ENCODE results near the gene TLR8. TPM values are rescaled to one million over a fixed set of nuclear protein-coding genes. Genes with fewer than 3 reads are reported as not detected.

The TLR8 gene
- total RNA-seq, 4 donors from 2014 or later, result 0.08 to 0.84 (median 0.52) TPM

DNA sequence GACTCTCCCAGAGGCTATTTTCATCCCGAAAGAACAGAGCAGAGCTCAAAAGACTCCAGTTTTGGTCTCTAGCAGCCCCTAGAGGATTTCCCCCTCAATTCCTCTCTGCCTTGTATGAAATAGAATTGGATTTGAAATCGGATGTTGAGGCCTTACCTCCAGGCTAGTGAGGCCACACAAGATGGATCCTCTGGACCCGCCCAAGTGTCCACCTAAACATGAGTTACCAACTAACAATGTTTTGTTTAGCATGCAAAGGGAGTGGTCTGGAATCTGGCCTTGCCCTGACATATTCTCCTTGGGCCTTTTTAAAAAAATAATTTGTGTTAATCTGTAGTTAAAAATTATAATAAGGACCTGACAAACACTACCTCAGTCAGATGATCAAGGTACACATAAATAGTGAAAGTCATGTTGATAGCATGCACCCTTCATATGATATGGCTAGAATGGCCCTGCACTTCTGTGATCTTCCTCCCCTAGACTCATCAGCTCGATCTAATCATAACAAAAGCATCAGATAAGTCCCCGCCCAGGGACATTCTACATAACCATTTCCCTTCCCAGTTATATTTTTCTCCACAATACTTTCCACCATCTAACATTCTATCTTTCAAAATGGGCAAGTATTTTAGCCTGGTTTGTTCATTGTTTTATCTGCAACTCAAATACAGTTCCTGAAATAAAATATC is 6.5 kb downstream of the TLR8 start:
- no peak overlapping the region for H3K4me3 ChIP-seq (ENCODE audit: low read depth, poor library complexity, severe bottlenecking)

DNA sequence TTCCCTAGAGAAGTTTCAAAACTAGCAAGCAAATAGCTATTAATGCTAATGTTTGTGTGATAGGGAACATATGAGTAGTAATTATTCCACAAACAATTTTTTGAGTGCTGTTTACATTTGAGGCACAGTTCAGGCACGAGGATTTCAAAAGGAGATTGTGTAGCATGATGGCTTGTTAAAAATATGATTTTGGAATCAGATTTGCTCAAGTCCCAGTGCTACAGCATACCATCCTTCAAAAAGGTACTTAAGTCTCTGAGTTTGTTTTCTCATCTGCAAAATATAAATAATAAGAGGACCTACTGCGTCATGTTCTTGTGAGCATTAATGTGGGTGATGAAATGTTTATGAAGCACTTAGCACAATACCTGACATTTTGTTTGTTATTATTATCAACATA is 11.3 kb downstream of the TLR8 start:
- no peak for DNase-seq (ENCODE audit: low spot score in 2 of 2)
- intact Hi-C loops (cut with DNase I; ENCODE audit: low total_unique reads), result no loop called here
- H3K4me3 ChIP-seq (ENCODE audit: low read depth, poor library complexity, severe bottlenecking), result no peak overlapping the region
- 71 to 83% methylated on average over 2 of the region's 2 CpGs for WGBS, 2 donors
- TF ChIP-seq POLR2A (IDR thresholded peaks at IDR 0.05), result no peak
- TF ChIP-seq, protein P1, sequence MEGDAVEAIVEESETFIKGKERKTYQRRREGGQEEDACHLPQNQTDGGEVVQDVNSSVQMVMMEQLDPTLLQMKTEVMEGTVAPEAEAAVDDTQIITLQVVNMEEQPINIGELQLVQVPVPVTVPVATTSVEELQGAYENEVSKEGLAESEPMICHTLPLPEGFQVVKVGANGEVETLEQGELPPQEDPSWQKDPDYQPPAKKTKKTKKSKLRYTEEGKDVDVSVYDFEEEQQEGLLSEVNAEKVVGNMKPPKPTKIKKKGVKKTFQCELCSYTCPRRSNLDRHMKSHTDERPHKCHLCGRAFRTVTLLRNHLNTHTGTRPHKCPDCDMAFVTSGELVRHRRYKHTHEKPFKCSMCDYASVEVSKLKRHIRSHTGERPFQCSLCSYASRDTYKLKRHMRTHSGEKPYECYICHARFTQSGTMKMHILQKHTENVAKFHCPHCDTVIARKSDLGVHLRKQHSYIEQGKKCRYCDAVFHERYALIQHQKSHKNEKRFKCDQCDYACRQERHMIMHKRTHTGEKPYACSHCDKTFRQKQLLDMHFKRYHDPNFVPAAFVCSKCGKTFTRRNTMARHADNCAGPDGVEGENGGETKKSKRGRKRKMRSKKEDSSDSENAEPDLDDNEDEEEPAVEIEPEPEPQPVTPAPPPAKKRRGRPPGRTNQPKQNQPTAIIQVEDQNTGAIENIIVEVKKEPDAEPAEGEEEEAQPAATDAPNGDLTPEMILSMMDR (IDR thresholded peaks at IDR 0.05), result no peak

More for the DNA sequence above, 6.5 kb downstream of the TLR8 start:
- 73 to 81% methylated on average over 5 of the region's 5 CpGs for WGBS, 2 donors
- intact Hi-C loops (cut with DNase I; ENCODE audit: low total_unique reads), result no loop called here
- no peak for DNase-seq (ENCODE audit: low spot score in 2 of 2)
- TF ChIP-seq, protein P1 (IDR thresholded peaks at IDR 0.05), result no peak
- TF ChIP-seq POLR2A (IDR thresholded peaks at IDR 0.05), result no peak

DNA sequence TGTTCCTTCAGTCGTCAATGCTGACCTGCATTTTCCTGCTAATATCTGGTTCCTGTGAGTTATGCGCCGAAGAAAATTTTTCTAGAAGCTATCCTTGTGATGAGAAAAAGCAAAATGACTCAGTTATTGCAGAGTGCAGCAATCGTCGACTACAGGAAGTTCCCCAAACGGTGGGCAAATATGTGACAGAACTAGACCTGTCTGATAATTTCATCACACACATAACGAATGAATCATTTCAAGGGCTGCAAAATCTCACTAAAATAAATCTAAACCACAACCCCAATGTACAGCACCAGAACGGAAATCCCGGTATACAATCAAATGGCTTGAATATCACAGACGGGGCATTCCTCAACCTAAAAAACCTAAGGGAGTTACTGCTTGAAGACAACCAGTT is 12.6 kb downstream of the TLR8 start:
- WGBS, 2 donors, result 75 to 84% methylated on average over 10 of the region's 10 CpGs
- TF ChIP-seq, protein P1 (IDR thresholded peaks at IDR 0.05), result no peak
- no peak for TF ChIP-seq POLR2A (IDR thresholded peaks at IDR 0.05)
- intact Hi-C loops (cut with DNase I; ENCODE audit: low total_unique reads), result no loop called here
- H3K4me3 ChIP-seq (ENCODE audit: low read depth, poor library complexity, severe bottlenecking), result no peak overlapping the region
- no peak for DNase-seq (ENCODE audit: low spot score in 2 of 2)

DNA sequence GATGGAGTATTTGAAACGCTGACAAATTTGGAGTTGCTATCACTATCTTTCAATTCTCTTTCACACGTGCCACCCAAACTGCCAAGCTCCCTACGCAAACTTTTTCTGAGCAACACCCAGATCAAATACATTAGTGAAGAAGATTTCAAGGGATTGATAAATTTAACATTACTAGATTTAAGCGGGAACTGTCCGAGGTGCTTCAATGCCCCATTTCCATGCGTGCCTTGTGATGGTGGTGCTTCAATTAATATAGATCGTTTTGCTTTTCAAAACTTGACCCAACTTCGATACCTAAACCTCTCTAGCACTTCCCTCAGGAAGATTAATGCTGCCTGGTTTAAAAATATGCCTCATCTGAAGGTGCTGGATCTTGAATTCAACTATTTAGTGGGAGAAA is 13.2 kb downstream of the TLR8 start:
- no peak for DNase-seq (ENCODE audit: low spot score in 2 of 2)
- TF ChIP-seq, protein P1 (IDR thresholded peaks at IDR 0.05), result no peak
- no peak for TF ChIP-seq POLR2A (IDR thresholded peaks at IDR 0.05)
- intact Hi-C loops (cut with DNase I; ENCODE audit: low total_unique reads), result no loop called here
- 69 to 85% methylated on average over 8 of the region's 8 CpGs for WGBS, 2 donors
- no peak overlapping the region for H3K4me3 ChIP-seq (ENCODE audit: low read depth, poor library complexity, severe bottlenecking)

DNA sequence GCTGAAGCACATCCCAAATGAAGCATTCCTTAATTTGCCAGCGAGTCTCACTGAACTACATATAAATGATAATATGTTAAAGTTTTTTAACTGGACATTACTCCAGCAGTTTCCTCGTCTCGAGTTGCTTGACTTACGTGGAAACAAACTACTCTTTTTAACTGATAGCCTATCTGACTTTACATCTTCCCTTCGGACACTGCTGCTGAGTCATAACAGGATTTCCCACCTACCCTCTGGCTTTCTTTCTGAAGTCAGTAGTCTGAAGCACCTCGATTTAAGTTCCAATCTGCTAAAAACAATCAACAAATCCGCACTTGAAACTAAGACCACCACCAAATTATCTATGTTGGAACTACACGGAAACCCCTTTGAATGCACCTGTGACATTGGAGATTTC is 14.6 kb downstream of the TLR8 start:
- intact Hi-C loops (cut with DNase I; ENCODE audit: low total_unique reads), result no loop called here

More for the DNA sequence above, 14.6 kb downstream of the TLR8 start:
- H3K4me3 ChIP-seq (ENCODE audit: low read depth, poor library complexity, severe bottlenecking), result no peak overlapping the region
- 69 to 73% methylated on average over 8 of the region's 8 CpGs for WGBS, 2 donors
- DNase-seq (ENCODE audit: low spot score in 2 of 2), result no peak
- TF ChIP-seq POLR2A (IDR thresholded peaks at IDR 0.05), result no peak
- TF ChIP-seq, protein P1 (IDR thresholded peaks at IDR 0.05), result no peak

Measured in lower leg skin (tissue), 4 donors.